Amniotic stem cell (primary cell): ENCODE measurements around the gene AFAP1.

Experiments used
- DNase-seq: peaks from one replicate; lab custom pipeline; 2025; lab: John Stamatoyannopoulos, UW

The AFAP1 gene

DNA sequence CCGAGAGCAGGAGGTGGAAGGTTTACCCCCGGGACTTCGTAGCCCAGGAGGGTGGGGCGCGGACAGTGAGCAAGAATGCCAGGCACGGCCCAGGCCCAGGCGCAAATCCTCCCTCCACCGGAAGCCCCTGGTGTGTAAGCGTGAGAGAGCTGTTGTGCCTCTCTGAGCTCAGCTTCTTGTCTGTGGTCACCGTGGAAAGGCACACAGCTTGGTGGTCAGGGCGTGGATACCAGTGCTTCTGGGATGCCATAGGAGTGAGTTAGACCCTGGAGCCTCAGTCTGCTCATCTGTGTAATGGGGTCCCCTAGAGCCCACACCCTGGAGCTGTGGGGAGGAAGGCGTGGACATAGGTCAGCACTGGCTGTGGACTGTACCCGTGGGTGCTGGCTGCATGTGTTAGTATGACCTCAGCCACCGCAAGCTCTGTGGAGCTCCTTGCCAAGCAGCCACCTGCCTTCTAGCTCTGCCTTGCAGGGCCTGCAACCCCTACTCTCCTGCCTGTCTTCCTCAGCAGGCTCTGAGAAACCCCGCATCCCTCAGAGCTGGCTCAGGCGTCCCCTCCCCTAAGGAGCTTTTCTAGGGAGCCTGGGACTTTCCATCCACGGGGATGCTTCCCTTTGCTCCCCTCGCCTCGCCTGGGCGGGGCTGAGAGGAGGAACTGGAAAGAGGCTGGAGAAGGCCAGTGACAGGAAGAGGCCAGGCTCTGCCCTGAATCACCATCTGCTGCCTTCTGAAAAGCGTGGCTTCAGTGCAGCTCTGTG lies 28.0 kb upstream of the AFAP1 start:
- DNase-seq = no peak

DNA sequence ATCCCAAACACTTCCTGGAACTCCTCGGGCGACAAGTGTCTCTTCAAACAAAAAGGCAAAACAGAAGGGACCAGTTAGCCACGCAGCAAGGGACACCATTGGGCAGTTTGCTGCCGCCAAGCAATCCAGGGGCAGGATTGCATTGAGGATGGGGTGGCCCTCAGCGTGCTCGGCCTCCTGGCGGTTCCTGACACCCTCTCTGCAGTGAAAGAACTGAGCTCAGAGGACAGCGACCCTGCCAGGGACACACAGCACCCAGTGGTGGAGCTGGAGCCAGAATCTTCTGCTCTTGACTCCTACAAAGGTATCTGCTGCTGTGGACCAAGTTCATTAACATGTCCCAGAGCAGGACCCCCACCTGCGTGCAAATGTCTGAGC lies 27.4 kb upstream of the AFAP1 start:
- no peak for DNase-seq

DNA sequence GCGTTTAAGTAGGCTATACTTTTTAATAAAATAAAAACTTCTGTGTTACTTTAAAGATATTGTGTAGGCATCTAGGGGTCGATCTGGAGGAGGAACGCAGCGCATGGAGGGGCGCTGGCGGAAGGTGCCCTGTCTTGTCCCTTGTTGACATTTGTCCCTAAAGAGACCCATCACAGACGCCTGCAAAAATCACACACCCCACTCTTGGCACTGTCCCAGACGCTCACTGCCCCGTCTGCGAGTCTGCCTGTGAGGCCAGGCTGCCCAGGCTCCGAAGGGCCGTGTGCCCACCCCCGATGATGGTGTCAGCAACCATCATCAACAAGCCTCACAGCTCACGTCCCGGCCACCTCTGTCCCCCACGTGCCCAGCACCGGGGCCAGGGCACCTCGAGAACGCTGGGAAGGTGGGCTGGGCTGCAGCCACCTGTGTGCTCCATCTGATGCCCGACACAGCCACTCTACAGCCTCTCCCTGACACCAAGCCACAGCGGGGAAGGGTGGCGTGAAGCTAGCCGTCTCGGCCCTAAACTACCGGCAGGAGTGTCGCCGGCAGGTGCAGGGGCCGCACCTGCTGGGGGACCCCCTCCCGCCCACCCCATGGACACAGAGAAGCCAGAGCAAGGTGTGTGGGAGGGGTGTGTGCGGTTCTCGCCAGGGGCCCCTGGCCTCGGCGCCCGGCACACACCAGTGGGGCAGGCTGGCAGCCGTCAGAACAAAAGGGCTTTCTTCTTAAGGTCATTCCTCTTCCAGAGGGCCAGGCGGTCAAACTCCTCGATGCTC lies 26.8 kb upstream of the AFAP1 start:
- DNase-seq = no peak

DNA sequence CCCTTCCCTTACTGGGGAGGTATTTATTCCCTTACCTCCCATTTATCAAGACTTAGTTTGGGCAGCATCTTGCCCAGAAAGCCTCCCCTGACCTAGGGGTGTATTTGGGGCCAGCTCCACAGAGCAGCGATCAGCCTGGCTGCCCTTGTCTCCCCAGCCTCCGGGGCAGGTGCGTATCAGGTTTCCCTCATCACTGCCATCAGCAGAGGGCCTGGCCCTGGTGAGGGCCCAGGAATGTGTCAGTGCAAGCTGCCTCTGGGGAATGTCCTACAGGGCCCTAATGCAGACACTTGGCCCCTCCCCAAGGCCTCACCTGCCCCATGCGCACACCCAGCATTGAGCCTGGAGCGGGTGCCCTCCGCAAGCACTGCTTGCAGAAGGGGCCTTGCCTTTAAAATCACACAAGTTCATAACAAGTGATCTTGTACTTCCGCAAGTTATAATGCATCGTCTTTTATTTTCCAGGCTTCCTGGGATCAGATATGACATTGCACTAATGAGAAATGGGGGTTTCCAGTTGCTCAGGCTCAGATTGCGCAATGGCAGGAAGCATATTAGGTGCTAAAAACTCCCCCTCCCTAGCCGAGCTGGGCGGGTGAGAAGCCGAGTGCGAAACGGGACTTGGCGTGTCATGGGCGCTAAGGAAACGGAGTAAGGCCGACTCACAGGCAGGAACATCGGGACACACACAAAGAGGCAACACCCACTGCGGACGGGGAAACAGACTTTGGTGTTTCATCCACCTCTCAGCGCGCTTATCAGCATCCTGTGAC lies 25.4 kb upstream of the AFAP1 start:
- no peak for DNase-seq

DNA sequence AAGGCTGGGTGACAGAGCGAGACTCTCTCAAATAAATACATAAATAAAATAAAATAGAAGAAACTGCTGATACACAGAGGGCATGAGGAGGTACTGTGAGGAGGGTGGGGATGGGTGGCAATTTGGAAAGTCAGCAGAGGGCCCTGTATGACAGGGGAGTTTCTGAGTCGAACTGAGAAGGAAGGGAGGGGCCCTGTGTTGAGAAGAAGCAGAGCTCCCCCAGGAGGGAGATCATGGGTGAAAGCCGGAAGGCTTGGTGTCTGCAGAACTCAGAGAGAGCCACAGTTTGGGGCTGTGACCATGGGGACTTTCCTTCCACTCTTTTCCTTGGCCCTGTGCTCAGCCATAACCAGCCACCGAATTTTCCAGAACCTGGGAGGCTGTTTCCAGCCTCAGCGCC lies 24.8 kb upstream of the AFAP1 start:
- no peak for DNase-seq

DNA sequence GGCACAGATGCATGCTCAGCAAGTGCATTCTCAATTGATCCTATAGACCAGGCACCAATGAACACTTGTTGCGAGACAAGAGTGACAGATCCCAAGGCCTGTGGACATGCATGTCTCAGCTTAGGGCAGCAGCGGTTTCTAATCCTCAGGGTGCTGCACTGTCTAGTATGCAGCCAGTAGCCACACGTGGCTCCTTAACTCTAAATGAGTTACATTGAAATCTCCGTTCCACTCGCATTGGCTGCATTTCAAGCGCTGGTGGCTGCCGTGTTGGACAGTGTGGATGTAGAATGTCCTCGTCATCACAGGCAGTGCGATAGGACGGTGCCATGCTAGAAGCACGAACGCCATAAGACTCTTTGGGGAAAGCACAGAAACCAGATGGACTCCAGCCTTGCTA lies 24.0 kb upstream of the AFAP1 start:
- DNase-seq = no peak

DNA sequence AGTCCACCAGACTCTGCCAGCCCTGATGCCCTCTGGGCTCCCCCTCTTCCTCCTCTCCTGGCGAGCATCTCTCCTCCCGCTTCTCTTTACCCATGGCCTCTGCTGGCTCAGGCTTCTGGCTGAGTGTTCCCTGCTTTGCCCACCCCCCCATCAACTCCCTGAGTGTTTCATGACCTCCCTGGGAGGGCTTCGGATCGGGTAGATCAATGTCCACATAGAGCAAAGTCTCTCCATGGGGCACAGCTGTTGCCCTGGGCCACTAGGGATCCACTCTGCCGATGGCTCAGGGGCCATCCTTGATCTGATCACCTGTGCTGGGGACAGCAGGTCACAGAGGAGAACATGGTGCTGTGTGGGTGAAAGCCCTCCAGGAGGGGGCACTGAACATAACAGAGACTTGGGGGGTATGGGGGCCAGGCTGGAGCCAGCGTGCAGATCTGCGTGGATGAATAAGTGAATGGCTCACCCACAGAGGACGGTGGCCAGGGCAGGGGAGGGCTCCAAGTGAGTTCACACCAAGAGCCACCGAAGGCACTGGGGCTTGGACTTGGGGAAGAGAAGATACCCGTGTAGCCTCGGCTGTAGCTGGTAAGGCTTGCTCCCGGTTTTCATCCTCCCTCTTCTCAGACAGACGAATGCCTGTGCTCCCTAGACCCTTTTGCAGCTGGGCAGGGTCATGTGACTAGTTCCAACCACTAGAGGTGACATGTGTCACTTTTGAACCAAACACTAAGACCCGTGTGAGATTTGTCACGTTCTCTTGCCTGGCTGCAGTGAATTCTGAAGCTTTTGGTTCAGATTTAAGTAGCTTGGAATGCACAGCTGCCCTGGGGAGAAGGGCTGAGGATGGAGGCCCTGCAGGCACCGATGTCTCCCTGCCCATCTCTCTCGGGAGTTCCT lies 23.2 kb upstream of the AFAP1 start:
- DNase-seq = no peak

DNA sequence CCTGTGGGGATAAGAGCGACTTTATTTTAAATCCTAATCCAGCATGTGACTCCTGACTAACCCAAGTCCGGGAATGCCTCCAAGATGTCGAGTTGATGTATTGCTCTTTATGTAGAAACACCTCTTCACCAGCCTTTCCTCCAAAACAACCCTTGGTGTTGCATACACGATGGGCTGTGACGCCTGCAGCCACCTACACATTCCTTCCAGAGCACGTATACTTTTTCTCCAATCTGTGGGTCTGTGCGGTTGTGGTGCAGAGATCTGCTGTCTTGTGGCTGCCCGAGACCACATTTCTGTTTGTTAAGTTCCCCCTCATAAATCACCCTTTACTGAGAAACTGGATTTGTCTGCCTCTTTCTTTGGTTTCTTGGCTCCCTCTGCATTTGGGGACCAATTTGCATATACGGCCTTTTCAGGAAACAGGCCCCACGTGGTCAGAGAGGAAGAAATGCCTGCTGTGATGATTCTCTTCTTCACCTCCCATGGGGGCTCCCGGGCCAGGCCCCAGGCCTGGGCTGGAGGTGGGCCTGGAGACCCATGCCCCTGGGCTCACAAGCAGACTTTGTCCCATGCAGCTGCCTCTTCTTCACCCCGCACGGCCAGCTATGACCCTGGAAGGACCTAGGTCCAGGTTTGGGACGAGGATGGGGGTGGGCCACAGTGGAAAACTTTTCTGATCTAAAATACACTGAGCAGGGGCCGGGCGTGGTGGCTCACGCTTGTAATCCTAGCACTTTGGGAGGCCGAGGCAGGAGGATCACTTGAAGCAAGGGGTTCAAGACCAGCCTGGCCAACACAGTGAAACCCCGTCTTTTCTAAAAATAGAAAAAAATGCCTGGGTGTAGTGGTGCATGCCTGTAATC lies 21.4 kb upstream of the AFAP1 start:
- no peak for DNase-seq

DNA sequence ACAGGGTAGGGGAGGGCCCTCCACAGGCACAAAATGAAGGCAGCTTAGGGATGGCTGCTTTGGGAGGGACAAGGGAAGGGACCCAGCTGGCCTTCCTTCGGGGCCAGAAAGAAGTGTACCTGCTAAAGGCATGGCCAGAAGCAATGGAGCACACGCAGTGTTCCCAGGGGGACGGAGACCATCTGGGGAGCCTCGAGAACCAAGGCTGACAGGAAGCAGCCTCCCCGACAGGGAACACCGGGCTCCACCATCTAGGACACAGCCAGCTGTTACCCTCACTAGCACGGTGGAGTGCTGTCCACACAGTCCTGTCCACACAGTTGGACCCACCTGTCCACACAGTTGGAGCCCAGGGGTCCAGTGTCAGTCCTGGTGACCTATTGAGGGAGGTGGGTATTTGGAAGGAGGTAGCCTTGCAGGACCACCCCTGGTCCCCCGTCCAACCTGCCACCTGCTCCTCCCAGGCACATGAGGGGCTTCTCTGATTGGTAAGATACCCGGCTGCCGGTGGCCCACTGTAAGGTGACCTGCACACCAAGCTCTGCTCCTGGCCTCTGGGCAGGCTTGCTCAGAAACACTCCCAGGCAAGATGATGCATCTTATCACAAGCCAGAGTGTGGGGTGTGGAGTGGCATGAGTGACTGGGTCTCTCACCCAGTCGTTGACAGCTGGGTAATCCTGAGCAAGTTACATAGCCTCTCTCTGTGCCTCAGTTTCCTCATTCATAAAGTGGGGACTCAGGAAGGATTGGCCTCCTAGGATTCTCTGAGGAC lies 20.5 kb upstream of the AFAP1 start:
- DNase-seq = no peak

DNA sequence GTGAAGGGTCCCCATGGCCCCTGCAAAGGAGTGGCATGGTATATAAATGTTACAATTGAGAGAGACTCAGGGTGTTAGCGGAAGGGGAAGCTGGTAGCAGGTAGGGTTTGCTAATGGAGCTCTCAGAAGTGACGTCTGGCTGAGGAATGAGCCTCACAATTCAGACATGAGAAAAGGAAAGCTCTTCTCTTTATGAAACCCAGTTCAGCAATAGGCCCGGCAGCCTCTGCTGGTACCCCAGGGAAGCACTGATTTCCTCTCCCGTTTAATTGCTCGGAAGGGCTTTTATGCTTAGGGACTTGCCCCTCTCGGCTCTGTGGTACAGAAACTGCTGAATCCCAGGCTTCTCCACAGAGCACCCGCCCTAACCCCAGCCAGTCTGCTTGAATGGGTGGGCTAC lies 19.4 kb upstream of the AFAP1 start:
- DNase-seq = no peak

DNA sequence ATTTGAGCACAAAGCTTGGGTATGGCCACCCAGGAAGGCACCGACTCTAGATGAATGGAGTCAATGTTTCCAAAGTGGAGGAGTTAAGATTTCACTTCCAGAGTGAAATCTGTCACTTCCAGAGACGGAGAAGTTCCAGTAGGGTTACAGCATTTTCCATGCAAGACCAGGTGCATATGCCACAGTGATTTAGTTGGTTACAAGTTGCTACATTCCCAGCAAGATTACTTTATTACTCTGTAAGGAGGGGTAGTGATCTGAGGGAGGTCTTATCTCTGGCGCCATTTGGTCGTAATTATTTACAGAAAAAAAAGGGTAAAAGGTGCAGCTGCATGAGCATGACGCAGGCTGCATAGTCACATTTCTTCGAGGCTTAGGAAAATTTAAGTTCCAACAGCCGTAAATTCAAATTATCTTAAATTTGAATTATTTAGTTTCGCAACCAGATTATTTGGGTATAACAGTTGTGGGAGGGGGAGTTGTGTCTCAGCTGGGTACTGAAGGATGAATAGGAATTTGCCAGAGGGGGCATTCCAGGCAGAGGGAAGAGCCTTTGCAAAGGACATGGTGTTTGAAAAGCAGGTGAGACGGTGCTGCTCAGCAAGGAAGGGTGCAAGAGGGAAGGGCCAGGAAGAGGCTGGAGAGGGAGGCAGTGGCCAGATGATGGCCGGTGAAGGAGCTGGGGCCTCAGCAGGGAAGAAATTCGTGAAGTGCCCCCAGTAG lies 17.4 kb upstream of the AFAP1 start:
- DNase-seq = no peak

DNA sequence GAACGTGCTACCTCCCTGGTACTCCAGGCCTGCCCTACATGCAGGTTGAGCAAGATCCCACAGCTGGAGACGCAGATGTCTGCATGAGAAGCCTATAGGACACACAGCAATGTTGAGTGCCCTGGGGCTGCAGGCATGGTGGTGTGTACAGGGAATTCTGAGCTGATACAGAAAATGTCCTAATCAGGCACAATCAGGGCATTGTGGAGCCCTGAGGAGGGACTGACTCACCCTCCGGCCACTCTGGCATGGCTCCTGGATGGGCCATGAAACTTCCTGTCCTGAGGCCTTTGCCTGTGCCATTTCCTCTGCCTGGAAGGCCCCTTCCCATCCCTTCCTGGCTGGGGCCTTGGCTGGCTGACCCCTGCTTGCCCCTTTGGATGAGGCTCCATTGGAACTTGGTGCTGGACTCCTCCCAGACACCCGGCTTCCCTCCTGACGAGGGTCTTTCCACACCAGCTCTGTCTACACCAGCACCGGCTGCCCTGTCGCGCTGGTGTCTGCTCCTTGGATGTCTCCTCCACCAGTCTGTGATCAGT lies 16.7 kb upstream of the AFAP1 start:
- DNase-seq = no peak

DNA sequence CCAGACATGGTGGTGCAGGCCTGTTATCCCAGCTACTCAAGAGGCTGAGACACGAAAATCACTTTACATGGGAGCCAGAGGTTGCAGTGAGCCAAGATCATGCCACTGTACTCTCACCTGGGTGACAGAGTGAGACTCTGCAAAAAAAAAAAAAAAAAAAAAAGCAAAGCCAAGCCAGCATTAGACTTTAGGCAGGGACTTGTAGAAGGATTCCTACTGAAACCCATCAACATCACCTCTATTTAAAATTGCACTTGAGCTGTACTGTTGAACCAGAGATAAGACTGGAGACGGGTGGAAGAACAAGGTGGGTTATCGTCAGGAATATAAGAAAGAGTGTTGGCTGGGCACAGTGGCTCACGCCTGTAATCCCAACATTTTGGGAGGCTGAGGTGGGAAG lies 15.7 kb upstream of the AFAP1 start:
- no peak for DNase-seq

DNA sequence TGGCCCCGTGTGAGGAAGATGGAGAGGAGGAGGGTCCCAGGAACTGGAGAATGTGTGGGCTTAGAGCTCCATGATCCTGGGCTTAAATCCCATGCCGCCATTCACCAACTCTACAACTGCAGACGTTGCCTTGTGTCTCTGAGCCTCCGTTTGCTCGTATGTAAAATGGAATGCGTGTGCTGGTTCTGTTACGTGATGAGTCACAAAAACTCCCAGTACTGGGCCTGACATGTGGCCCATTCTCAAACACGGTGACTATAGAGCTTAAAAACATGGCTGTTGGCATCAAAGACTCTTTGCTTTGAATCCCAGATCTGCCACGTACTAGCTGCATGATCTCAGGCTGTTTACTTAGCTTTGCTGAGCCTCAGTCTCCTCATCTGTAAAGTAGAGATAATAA lies 13.0 kb upstream of the AFAP1 start:
- DNase-seq = no peak

DNA sequence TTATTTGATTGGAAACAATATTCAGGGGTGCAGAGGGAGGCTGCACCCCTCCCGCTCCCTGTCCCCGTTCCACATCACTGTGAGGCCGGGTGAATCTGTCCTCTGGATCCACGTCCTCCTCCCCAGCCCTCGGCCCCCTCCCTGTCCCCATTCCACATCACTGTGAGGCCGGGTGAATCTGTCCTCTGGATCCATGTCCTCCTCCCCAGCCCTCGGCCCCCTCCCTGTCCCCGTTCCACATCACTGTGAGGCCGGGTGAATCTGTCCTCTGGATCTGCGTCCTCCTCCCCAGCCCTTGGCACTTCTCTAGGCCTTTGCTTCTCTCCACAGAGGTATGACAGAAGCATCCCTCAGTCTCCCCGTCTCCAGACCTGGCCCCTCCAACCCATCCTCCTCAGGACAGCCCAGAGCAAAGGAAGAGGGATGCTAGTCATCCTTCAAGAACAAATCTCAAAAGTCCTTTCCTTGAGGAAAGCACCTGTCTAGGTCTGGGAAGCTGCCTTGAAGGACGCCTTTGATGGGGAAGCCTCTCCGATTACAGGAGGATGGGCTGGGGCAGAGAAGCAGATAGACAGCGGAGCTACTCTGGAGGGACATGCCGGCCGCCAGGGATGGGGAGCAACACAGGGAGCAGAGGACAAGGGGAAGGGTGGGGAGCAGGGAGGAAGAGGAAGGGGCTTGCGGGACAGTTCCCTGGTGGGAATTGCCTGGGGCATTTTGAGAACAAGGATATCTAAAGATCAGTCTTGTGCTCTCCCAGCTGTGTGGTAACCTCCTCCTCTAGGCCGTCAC lies 10.8 kb upstream of the AFAP1 start:
- no peak for DNase-seq

DNA sequence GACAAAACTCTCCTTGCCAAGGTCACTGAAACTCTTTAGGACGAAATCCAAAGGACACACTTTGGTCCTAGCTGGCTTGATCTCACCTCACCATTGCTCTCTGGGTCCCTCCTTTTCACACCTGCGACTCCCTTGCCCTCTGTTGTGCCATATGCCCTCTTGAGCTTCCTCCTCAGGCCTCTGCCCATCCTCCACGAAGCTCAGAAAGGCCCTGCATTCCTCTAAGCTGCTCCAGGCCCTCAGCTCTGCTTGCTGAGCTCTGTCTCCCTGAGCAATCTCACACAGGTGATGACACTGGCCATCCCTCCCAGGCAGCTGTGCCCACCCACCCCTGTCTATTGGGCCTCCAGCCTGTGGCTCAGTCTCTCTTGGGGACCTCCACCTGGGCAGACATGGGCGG lies 10.1 kb upstream of the AFAP1 start:
- no peak for DNase-seq

DNA sequence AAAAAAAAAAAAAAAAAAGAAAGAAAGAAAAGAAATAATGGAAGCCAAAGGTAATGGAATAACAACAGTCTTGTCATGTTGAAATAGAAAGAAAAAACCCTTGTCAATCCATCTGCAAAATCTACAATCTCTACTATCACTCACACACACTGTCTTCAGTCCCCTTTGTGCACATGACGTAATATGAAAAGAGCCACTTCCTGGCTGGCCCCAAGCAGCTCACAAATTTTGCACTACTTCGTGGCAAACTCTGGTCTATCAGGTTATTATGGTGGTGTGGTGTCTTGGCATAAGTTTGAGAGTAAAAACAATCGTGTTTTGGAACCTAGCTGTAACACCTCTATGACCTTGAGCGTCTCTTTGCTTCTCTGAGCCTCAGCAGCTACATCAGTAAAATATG lies 8.3 kb upstream of the AFAP1 start:
- no peak for DNase-seq

DNA sequence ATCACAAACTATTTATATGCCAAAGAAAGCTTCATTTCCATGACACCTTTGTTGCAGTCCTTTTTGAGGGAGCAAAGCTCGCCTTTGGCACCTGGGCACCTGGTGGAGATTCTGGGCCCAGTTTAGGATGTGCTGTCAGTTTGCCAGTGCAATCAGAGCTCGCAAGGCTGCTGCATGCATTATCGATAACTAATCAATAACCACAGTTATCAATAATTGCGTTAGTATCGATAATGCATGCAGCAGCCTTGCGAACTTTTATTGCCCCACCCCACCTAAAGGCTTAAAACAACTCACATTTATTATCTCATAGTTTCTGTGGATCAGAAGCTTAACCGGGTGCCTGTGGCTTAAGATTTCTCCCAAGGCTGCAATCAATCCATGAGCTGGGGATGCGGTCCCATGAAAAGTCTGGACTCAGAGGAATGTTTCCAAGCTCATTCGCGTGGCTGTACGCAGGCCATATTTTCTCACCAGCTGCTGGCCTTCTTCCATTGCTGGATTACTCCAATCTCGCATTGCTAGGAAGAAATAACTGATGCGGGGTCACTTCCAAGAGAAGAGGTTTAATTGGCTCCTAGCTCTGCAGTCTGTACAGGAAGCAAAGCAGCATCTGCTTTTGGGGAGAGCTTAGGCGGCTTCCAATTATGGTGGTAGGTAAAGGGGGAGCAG lies 6.2 kb upstream of the AFAP1 start:
- DNase-seq = no peak
